CD4-positive, alpha-beta memory T cell (primary cell): ENCODE results near the gene NBEAL2. TPM values are rescaled to one million over a fixed set of nuclear protein-coding genes. Genes with fewer than 3 reads are reported as not detected.

Experiments
- CTCF ChIA-PET: fragments of 350-600 bp; sonication (Branson Sonifier 250); formaldehyde crosslinking; loops from one replicate; lab custom pipeline; 2021; ENCODE audit warnings: inconsistent platforms; ENCODE audit not compliant: partially characterized antibody; lab: Charles Lee
- POLR2A ChIA-PET: fragments of 350-600 bp; sonication (Branson Sonifier 250); formaldehyde crosslinking; loops from one replicate; lab custom pipeline; 2021; ENCODE audit not compliant: partially characterized antibody; lab: Charles Lee
- DNase-seq, 5 donors: peaks; one replicate each; pipeline versions ENCODE4 v3.0.0 to v3.0.0-alpha.2; 2020 to 2022; ENCODE audit warnings: mixed read lengths in 1 of 5
- H3K27ac ChIP-seq: one replicate; pipeline ENCODE4 v1.7.0; 2013; ENCODE audit warnings: low read depth, low read length
- H3K27me3 ChIP-seq: 2 replicates; pipeline ENCODE4 v1.7.0; 2013; ENCODE audit warnings: mild to moderate bottlenecking, low read length, moderate library complexity; ENCODE audit not compliant: insufficient read depth
- H3K36me3 ChIP-seq: 2 replicates; pipeline ENCODE4 v1.7.0; 2013; ENCODE audit warnings: mild to moderate bottlenecking, low read length, moderate library complexity; ENCODE audit not compliant: insufficient read depth
- H3K4me1 ChIP-seq: 2 replicates; pipeline ENCODE4 v1.7.0; 2013; ENCODE audit warnings: mild to moderate bottlenecking, low read length, moderate library complexity; ENCODE audit not compliant: insufficient read depth
- H3K4me3 ChIP-seq, 2 donors: one replicate each; pipeline ENCODE4 v1.7.0; 2013; ENCODE audit warnings: low read length in 2 of 2, mild to moderate bottlenecking in 1 of 2
- H3K9me3 ChIP-seq, 2 donors: one replicate each; pipeline ENCODE4 v1.7.0; 2013; ENCODE audit warnings: low read length in 2 of 2, control low read depth in 1 of 2; ENCODE audit not compliant: control insufficient read depth in 1 of 2
- H3K27ac Mint-ChIP-seq, 7 donors: one replicate each; pipeline ENCODE4 v1.8.0; 2020 to 2021; ENCODE audit warnings: mixed read lengths in 7 of 7, mild to moderate bottlenecking in 6 of 7, inconsistent platforms in 3 of 7, moderate library complexity in 3 of 7
- H3K27me3 Mint-ChIP-seq, 2 donors: one replicate each; pipeline ENCODE4 v1.8.0; 2020 to 2021; ENCODE audit warnings: mixed read lengths in 2 of 2
- H3K36me3 Mint-ChIP-seq, 2 donors: one replicate each; pipeline ENCODE4 v1.8.0; 2020 to 2021; ENCODE audit warnings: mixed read lengths in 2 of 2, inconsistent platforms in 1 of 2, mild to moderate bottlenecking in 1 of 2
- H3K4me1 Mint-ChIP-seq, 4 donors: one replicate each; pipeline ENCODE4 v1.8.0; 2020 to 2021; ENCODE audit warnings: mixed read lengths in 4 of 4, mild to moderate bottlenecking in 1 of 4
- H3K4me3 Mint-ChIP-seq, 8 donors: one replicate each; pipeline ENCODE4 v1.8.0; 2020 to 2021; ENCODE audit warnings: mixed read lengths in 8 of 8, mild to moderate bottlenecking in 7 of 8, moderate library complexity in 6 of 8, inconsistent platforms in 3 of 8
- H3K9me3 Mint-ChIP-seq, 8 donors: one replicate each; pipeline ENCODE4 v1.8.0; 2020 to 2021; ENCODE audit warnings: mixed read lengths in 8 of 8, mild to moderate bottlenecking in 5 of 8, inconsistent platforms in 3 of 8, moderate library complexity in 1 of 8
- intact Hi-C: fragments of 100-400 bp; cut with micrococcal nuclease; formaldehyde crosslinking; loops from one replicate; pipeline ENCODE4 v1.15.1; 2023
- polyA plus RNA-seq, 2 donors: library from polyadenylated mRNA; unstranded; fragments of 300-500 nt; fragmentation: Illumina TruSeq; gene quantifications; one replicate each; pipeline ENCODE4 v1.2.3, GENCODE V29; 2021
- total RNA-seq, 2 experiments: library from RNA; stranded (reverse); gene quantifications; one replicate each; pipeline ENCODE4 v1.2.3, GENCODE V29; 2021

The NBEAL2 gene
- total and polyA plus RNA-seq, 4 experiments from 2014 or later: 4.5 to 147 (median 79.8) TPM

DNA sequence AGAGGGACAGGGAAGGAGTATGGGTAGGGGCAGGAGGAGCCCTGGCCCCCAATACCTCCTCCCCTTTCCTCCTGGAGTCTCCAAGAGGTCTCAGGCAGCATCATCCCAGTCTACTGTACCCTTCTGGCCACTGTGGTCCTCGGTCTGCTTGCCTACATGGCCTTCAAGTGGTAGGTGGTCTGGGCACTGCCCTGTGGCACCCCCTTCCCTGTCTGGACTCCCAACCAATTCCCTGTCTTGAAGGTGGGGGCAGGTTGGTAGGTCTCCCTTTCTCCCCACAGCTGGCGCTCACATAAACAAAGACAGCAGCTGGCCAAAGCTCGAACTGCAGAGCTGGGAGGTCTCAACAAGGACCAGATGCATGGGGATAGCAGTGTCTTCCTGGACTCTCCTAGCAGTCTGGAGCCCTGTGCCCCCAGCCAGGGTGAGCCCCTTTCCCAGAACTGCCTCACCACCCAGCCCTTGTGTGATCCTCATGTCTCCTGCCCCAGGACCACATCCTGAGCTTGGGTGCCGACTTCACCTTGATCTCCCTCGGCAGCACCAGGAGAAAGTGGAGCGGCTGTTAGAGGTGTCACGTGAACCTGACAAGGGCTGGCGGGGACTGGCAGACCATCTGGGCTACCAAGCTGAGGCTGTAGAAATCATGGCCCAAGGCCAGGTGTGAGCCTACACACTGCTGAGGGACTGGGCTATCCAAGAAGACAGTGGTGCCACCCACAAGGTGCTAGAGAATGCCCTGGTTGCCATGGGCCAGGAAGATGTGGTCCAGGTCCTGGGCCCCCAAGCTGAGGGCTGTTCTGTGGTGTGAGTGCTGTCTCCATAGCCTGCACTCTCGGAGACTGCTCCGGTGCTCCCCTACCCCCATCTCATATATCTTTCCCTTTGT lies 33.1 kb downstream of the NBEAL2 start:
- POLR2A ChIA-PET: interaction anchor here (0.6 to 1.2 kb wide), 2 partner anchors 25 to 26 kb away, joined by 3 to 4 read pairs; no protein-coding TSS in a partner anchor
- no peaks in the 10 kb centered on the region for H3K27me3 ChIP-seq
- no peak overlapping the region for H3K4me3 ChIP-seq
- intact Hi-C loops: no loop called here
- Mint-ChIP-seq H3K9me3 (peaks cover 0 to 3% (median 0%) of the 10 kb centered on the region in 8 donors), H3K4me3 (no peak overlapping the region), H3K27ac (peak overlapping the region; percentile 14 to 83 (median 49)), H3K36me3 (peaks cover 0 to 49% of the 10 kb centered on the region in 2 donors), H3K27me3 (no peaks in the 10 kb centered on the region), H3K4me1 (peaks cover 15 to 31% (median 20%) of the 10 kb centered on the region in 4 donors)
- no peaks in the 10 kb centered on the region for H3K9me3 ChIP-seq
- H3K36me3 ChIP-seq: peaks cover 10% of the 10 kb centered on the region
- peaks cover 14% of the 10 kb centered on the region for H3K4me1 ChIP-seq
- no peak overlapping the region for H3K27ac ChIP-seq
- CTCF ChIA-PET: no interaction called here
- DNase-seq: no peak

DNA sequence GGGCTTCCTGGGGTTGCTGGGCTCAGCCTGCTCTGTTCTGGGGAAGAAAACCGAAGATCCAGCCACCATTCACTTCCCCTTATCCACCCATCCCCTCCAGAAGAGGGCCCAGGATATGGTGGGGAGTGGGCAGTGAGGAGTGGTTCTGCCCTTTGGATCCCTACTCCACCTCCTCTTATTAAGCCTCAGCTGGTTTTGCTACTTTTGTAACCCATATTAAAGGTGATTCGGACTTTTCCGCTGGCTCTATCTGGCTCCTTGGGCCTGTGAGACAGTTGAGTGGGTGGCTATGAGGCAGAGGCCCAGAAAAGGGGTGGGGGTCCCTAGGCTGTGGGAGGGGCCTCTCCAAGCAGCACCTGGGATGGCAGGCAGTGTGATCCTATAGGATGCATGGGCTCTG lies 33.8 kb downstream of the NBEAL2 start:
- no peak for DNase-seq
- H3K9me3 ChIP-seq: no peaks in the 10 kb centered on the region
- POLR2A ChIA-PET: interaction anchor here (1.2 kb wide), 1 partner anchor 25 kb away, joined by 4 read pairs; no protein-coding TSS in a partner anchor
- H3K4me1 ChIP-seq: peaks cover 20% of the 10 kb centered on the region
- peaks cover 16 to 37% (median 25%) of the 10 kb centered on the region in 4 donors for H3K4me1 Mint-ChIP-seq
- H3K27ac Mint-ChIP-seq: peak overlapping the region in 6 of 7 donors; percentile 14 to 90 (median 70)
- peaks cover 0 to 53% of the 10 kb centered on the region in 2 donors for H3K36me3 Mint-ChIP-seq
- intact Hi-C loops: no loop called here
- H3K4me3 Mint-ChIP-seq: no peak overlapping the region
- H3K9me3 Mint-ChIP-seq: peaks cover 0 to 3% (median 0%) of the 10 kb centered on the region in 8 donors
- no peaks in the 10 kb centered on the region for H3K27me3 ChIP-seq
- H3K4me3 ChIP-seq: no peak overlapping the region
- CTCF ChIA-PET: no interaction called here
- peaks cover 3% of the 10 kb centered on the region for H3K36me3 ChIP-seq
- no peaks in the 10 kb centered on the region for H3K27me3 Mint-ChIP-seq
- no peak overlapping the region for H3K27ac ChIP-seq

DNA sequence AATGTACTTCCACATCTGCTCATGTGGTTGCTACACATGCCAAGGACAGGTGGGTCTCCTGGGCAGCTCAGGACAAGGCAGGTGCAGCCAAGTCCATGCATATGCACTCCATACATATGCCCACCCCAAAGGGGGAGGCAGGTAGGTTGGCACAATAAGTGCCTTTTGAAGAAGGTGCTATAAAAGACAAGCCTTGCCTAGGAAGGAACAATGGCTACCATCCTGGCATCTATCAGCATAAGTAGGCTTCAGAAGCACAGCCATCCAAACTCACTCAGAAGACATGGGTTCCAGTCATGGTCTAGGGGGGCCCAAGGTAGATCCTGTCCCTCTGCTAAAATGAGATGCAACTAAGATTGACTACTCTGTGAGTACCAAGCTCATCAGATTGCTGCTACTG lies 34.6 kb downstream of the NBEAL2 start:
- no peak overlapping the region for H3K4me3 ChIP-seq
- no peaks in the 10 kb centered on the region for H3K9me3 ChIP-seq
- no peak overlapping the region for H3K27ac ChIP-seq
- H3K36me3 ChIP-seq: peaks cover under 1% of the 10 kb centered on the region
- Mint-ChIP-seq H3K9me3 (peaks cover 0 to 3% (median 0%) of the 10 kb centered on the region in 8 donors), H3K27me3 (no peaks in the 10 kb centered on the region), H3K27ac (peak overlapping the region; percentile 60 to 90 (median 79)), H3K36me3 (peaks cover 6 to 54% of the 10 kb centered on the region in 2 donors), H3K4me1 (peaks cover 17 to 45% (median 29%) of the 10 kb centered on the region in 4 donors), H3K4me3 (no peak overlapping the region)
- H3K27me3 ChIP-seq: no peaks in the 10 kb centered on the region
- ChIA-PET CTCF (no interaction called here), POLR2A (no interaction called here)
- no peak for DNase-seq
- peaks cover 21% of the 10 kb centered on the region for H3K4me1 ChIP-seq
- intact Hi-C loops: no loop called here

DNA sequence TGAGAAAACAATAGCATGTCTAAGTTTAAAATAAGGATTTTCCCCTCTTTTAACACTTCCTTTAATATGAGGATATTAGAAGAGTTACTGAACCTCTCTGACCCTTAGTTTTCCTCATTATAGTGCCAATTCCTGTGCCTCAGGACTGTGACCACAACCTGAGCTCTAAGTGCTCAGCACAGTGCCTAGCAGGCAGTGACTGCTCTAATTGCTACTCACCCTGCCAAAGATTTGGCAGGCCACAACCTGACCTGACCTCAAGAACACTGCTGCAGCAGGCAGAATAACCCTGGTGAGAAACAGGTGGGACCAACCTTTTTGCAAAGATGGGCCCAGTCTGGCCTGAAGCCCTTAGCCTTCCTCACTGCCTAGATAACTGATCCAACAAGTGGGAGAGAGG lies 35.7 kb downstream of the NBEAL2 start:
- peaks cover 0 to 3% (median 0%) of the 10 kb centered on the region in 8 donors for H3K9me3 Mint-ChIP-seq
- H3K27me3 ChIP-seq: no peaks in the 10 kb centered on the region
- H3K27ac Mint-ChIP-seq: peak overlapping the region in 5 of 7 donors; percentile 7 to 86 (median 19)
- H3K36me3 ChIP-seq: peaks cover 6% of the 10 kb centered on the region
- H3K4me3 Mint-ChIP-seq: no peak overlapping the region
- no peaks in the 10 kb centered on the region for H3K27me3 Mint-ChIP-seq
- CTCF ChIA-PET: no interaction called here
- POLR2A ChIA-PET: no interaction called here
- peaks cover 24 to 51% (median 33%) of the 10 kb centered on the region in 4 donors for H3K4me1 Mint-ChIP-seq
- H3K4me1 ChIP-seq: peaks cover 21% of the 10 kb centered on the region
- H3K36me3 Mint-ChIP-seq: peaks cover 12 to 63% of the 10 kb centered on the region in 2 donors
- intact Hi-C loops: no loop called here
- DNase-seq: no peak
- H3K9me3 ChIP-seq: no peaks in the 10 kb centered on the region
- H3K27ac ChIP-seq: no peak overlapping the region
- H3K4me3 ChIP-seq: no peak overlapping the region

DNA sequence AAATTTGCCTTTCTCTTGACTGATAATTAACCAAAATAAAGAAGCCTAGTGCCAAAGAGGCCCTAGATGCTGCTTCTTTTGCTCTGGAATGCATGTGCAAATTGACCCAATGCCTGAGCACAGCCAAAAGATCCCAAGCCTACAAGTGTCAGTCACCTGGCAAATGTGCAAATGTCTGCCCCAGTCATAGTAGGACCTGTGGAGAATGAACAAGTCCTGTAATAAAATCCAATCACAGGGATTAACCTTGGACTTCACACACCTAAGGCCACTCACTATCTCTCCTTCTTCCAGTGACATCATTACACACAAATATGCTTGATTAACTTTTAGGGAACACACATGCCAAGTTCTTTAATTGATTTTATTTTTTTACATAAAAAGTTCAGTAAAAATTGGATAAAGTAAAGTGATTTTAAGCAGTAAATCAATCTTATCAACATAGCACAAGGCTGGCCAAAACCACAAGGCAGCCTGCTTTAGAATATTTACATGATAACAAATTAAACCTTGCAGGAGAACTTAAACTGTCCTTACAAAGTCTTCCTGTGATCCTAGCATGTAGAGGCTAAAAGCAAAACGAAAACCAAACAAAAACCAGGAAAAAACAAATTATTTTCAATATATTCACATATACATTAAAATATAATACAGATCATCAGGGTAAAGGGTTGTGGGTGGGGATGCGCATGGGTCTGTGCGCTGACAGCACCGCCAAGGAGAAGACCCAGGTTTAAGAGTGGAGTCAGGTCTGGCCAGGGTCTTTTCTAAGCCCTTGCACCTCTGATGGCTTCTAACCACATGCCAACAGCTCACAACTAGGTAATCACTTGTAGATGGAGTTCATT lies 36.8 kb downstream of the NBEAL2 start:
- intact Hi-C loops: no loop called here
- no peaks in the 10 kb centered on the region for H3K9me3 Mint-ChIP-seq
- Histone ChIP-seq H3K27ac (peak overlapping the region; percentile 26), H3K4me1 (peaks cover 21% of the 10 kb centered on the region), H3K36me3 (peaks cover 6% of the 10 kb centered on the region), H3K27me3 (no peaks in the 10 kb centered on the region), H3K4me3 (no peak overlapping the region), H3K9me3 (no peaks in the 10 kb centered on the region)
- peaks cover 24 to 52% (median 32%) of the 10 kb centered on the region in 4 donors for H3K4me1 Mint-ChIP-seq
- H3K27ac Mint-ChIP-seq: peak overlapping the region; percentile 63 to 91 (median 79)
- no peak overlapping the region for H3K4me3 Mint-ChIP-seq
- POLR2A ChIA-PET: interaction anchor here (1.6 kb wide), 1 partner anchor 29 kb away, joined by 3 read pairs; no protein-coding TSS in a partner anchor
- peaks cover 12 to 56% of the 10 kb centered on the region in 2 donors for H3K36me3 Mint-ChIP-seq
- no peaks in the 10 kb centered on the region for H3K27me3 Mint-ChIP-seq
- no peak for DNase-seq
- CTCF ChIA-PET: interaction anchor here (0.9 kb wide), 1 partner anchor 17 kb away, joined by 3 read pairs; no protein-coding TSS in a partner anchor

DNA sequence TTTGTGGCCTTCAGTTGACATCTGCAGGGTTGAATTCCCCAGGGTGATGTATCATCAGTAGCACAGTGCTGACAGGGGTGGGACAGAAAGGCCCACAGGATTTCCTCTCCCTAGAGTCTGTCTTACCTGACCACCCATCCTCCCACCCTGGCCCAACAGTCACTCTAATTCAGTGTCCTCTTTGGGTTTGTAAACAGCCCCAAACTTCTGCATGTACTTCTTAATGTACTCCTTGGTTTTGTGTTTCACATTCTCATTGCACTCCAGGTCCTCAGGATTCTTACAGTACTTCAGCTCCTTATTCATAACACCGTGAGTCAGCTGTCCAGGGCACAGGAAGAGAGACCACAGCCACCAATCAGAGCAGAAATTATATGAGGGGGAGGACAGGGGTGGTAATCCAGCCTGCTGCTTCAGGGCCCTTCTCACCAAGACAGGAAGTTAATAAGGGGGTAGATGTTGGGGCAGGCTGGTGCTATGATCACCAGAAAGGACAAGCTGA lies 37.5 kb downstream of the NBEAL2 start:
- H3K36me3 ChIP-seq: peaks cover 6% of the 10 kb centered on the region
- H3K27me3 Mint-ChIP-seq: no peaks in the 10 kb centered on the region
- POLR2A ChIA-PET: interaction anchor here (1.6 kb wide), 1 partner anchor 30 kb away, joined by 3 read pairs; no protein-coding TSS in a partner anchor

More for the DNA sequence above, 37.5 kb downstream of the NBEAL2 start:
- Mint-ChIP-seq H3K4me3 (peak overlapping the region in 2 of 8 donors; percentile 5 to 30), H3K4me1 (peaks cover 24 to 52% (median 31%) of the 10 kb centered on the region in 4 donors), H3K27ac (peak overlapping the region; percentile 73 to 91 (median 86)), H3K9me3 (no peaks in the 10 kb centered on the region), H3K36me3 (peaks cover 12 to 56% of the 10 kb centered on the region in 2 donors)
- Histone ChIP-seq H3K27ac (peak overlapping the region; percentile 26), H3K9me3 (no peaks in the 10 kb centered on the region), H3K4me3 (no peak overlapping the region), H3K4me1 (peaks cover 21% of the 10 kb centered on the region), H3K27me3 (no peaks in the 10 kb centered on the region)
- intact Hi-C loops: no loop called here
- peak in 3 of 5 donors; percentile 17 to 57 (median 18) for DNase-seq
- CTCF ChIA-PET: interaction anchor here (0.8 to 1.2 kb wide), 3 partner anchors 10 to 49 kb away, joined by 3 to 4 read pairs (median 3); no protein-coding TSS in a partner anchor
